Measurements from ENCODE around the gene RNF111.

The RNF111 gene

DNA sequence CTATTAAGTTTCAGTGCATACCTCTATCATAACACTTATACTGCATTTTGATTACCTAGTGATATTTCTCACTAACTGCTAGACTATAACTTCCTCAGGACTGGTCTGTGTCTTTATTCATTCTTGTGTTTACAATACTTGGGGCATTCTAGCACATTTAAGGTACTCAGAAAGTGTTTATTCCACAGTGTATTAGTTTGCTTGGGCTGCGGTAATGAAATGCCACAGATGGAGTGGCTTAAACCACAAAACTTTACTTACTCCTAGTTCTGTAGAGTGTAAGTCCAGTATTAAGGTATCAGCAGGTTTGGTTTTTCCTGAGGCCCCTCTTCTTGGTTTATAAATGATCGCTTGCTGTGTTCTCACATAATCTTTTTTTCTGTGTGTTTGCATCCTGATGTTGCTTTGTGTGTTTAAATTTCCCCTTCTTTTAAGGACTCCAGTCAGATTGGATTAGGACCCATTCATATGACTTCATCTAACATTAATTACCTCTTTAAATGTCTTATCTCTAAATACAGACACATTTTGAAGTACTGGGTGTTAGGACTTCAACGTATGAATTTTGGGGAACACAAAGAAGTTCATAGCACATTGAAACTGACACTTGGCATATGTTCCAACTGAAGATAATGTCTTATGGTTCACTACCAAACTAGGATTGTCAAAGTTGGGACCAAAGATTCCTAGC lies 23.9 kb downstream of the RNF111 start:
- H2AFZ ChIP-seq (ENCODE audit: low read length): no peak overlapping the region
- no peaks in the 10 kb centered on the region for H3K27me3 ChIP-seq (ENCODE audit: insufficient read depth, low read length, poor library complexity, severe bottlenecking)
- peak overlapping the region; percentile 1 for H3K4me2 ChIP-seq (ENCODE audit: low read depth, low read length, poor library complexity, severe bottlenecking)
- H3F3A ChIP-seq (ENCODE audit: low read depth): no peaks in the 10 kb centered on the region
- peaks cover 4% of the 10 kb centered on the region; the same call in 1 of the 2 replicates for H3K36me3 ChIP-seq (ENCODE audit: insufficient read depth, low read length)
- no peak overlapping the region for H3K9ac ChIP-seq (ENCODE audit: low read depth, low read length, poor library complexity, severe bottlenecking)
- H3K4me3 ChIP-seq (ENCODE audit: low read length, poor library complexity, severe bottlenecking): no peak overlapping the region
- H3K9me3 ChIP-seq (ENCODE audit: insufficient read depth, low read depth, low read length): no peaks in the 10 kb centered on the region
- H3K9me2 ChIP-seq (replicated peaks; ENCODE audit: low read depth, low read length): no peaks in the 10 kb centered on the region
- TF ChIP-seq EZH2phosphoT487 (IDR thresholded peaks at IDR 0.05; ENCODE audit: borderline replicate concordance) (no peak), CTCF (conservative IDR thresholded peaks at IDR 0.05; ENCODE audit: low read length) (no peak)
- peaks cover 5% of the 10 kb centered on the region for H3K4me1 ChIP-seq (ENCODE audit: insufficient read depth, low read length, poor library complexity, severe bottlenecking)
- peaks cover 78% of the 10 kb centered on the region for H3K79me2 ChIP-seq (ENCODE audit: insufficient read depth, low read length)
- peaks cover 12% of the 10 kb centered on the region for H4K20me1 ChIP-seq (ENCODE audit: insufficient read depth, low read length, poor library complexity, severe bottlenecking)

DNA sequence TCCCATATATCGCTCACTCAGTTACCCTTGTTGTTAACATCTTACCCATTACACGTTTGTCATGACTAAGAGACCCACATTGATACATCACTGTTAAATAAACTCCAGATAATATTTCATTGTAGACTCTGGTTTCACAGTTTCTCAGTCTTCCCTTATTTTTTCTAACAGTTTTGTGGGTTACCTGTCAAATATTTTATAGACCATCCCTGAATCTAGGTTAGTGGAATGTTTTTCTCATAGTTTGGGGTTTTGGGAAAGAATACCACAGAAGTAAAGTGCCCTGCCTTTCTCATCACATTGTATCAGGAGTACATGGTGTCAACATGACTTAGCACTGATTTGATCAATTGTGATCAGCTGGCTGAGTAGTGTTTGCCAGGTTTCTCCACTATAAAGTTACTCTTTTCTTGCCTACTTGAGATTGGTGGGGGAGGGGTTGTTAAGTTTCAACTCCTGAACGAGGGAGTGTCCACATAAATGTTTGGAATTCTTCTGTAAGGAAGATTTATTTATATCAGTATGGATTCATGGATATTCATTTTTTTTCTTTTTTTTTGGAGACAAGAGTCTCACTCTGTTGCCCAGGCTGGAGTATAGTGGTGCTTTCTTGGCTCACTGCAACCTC lies 25.9 kb downstream of the RNF111 start:
- H3K36me3 ChIP-seq (ENCODE audit: insufficient read depth, low read length): 0 out of 2 replicates have a peak, but pooled peaks cover 4% of the 10 kb centered on the region
- peaks cover 82% of the 10 kb centered on the region for H3K79me2 ChIP-seq (ENCODE audit: insufficient read depth, low read length)
- H3K4me1 ChIP-seq (ENCODE audit: insufficient read depth, low read length, poor library complexity, severe bottlenecking): peaks cover 9% of the 10 kb centered on the region
- H3K4me2 ChIP-seq (ENCODE audit: low read depth, low read length, poor library complexity, severe bottlenecking): no peak overlapping the region
- no peaks in the 10 kb centered on the region for H3F3A ChIP-seq (ENCODE audit: low read depth)
- H3K9ac ChIP-seq (ENCODE audit: low read depth, low read length, poor library complexity, severe bottlenecking): no peak overlapping the region
- H3K9me2 ChIP-seq (replicated peaks; ENCODE audit: low read depth, low read length): no peaks in the 10 kb centered on the region
- no peak overlapping the region for H2AFZ ChIP-seq (ENCODE audit: low read length)
- TF ChIP-seq EZH2phosphoT487 (IDR thresholded peaks at IDR 0.05; ENCODE audit: borderline replicate concordance) (no peak), CTCF (conservative IDR thresholded peaks at IDR 0.05; ENCODE audit: low read length) (no peak)
- H3K4me3 ChIP-seq (ENCODE audit: low read length, poor library complexity, severe bottlenecking): no peak overlapping the region
- no peaks in the 10 kb centered on the region for H3K27me3 ChIP-seq (ENCODE audit: insufficient read depth, low read length, poor library complexity, severe bottlenecking)
- H3K9me3 ChIP-seq (ENCODE audit: insufficient read depth, low read depth, low read length): no peaks in the 10 kb centered on the region
- H4K20me1 ChIP-seq (ENCODE audit: insufficient read depth, low read length, poor library complexity, severe bottlenecking): peaks cover 9% of the 10 kb centered on the region

GRCh38 chr15:59014068-59014467 lies 26.6 kb downstream of the RNF111 start:
- Histone ChIP-seq H2AFZ (ENCODE audit: low read length) (no peak overlapping the region), H3K4me2 (ENCODE audit: low read depth, low read length, poor library complexity, severe bottlenecking) (no peak overlapping the region), H3K36me3 (ENCODE audit: insufficient read depth, low read length) (0 out of 2 replicates have a peak, but pooled peaks cover 4% of the 10 kb centered on the region), H3K4me3 (ENCODE audit: low read length, poor library complexity, severe bottlenecking) (no peak overlapping the region), H3F3A (ENCODE audit: low read depth) (no peaks in the 10 kb centered on the region), H3K79me2 (ENCODE audit: insufficient read depth, low read length) (peaks cover 79% of the 10 kb centered on the region), H3K9ac (ENCODE audit: low read depth, low read length, poor library complexity, severe bottlenecking) (no peak overlapping the region), H3K9me3 (ENCODE audit: insufficient read depth, low read depth, low read length) (no peaks in the 10 kb centered on the region), H3K9me2 (replicated peaks; ENCODE audit: low read depth, low read length) (no peaks in the 10 kb centered on the region), H3K27me3 (ENCODE audit: insufficient read depth, low read length, poor library complexity, severe bottlenecking) (no peaks in the 10 kb centered on the region), H4K20me1 (ENCODE audit: insufficient read depth, low read length, poor library complexity, severe bottlenecking) (peaks cover 12% of the 10 kb centered on the region), H3K4me1 (ENCODE audit: insufficient read depth, low read length, poor library complexity, severe bottlenecking) (peaks cover 9% of the 10 kb centered on the region)
- TF ChIP-seq EZH2phosphoT487 (IDR thresholded peaks at IDR 0.05; ENCODE audit: borderline replicate concordance) (no peak), CTCF (conservative IDR thresholded peaks at IDR 0.05; ENCODE audit: low read length) (no peak)

All from Loucy (cell line).